Brain pericyte (primary cell): ENCODE results near the gene FAM234A.
"Not testable (repeated sequence)": the region's sequence is repeated elsewhere in the genome, so short reads cannot be mapped to it uniquely, and the experiment has no call there.

Experiments
- DNase-seq: peaks from one replicate; pipeline ENCODE4 v3.0.0-alpha.2; 2012; ENCODE audit warnings: low read depth, low spot score

Gene FAM234A

GRCh38 chr16:265711-266110 is 31.1 kb downstream of the FAM234A start:
- no peak for DNase-seq

GRCh38 chr16:266258-267164 is 31.9 kb downstream of the FAM234A start:
- no peak for DNase-seq

GRCh38 chr16:267562-267961 is 32.9 kb downstream of the FAM234A start:
- not testable (repeated sequence) for DNase-seq

GRCh38 chr16:268141-269053 is 33.8 kb downstream of the FAM234A start:
- no peak for DNase-seq

GRCh38 chr16:269061-269796 is 34.6 kb downstream of the FAM234A start:
- DNase-seq, result no peak

GRCh38 chr16:270381-271255 is 36.0 kb downstream of the FAM234A start:
- DNase-seq, result no peak

GRCh38 chr16:272633-273546 is 38.3 kb downstream of the FAM234A start:
- no peak for DNase-seq

GRCh38 chr16:273547-274421 is 39.2 kb downstream of the FAM234A start:
- no peak for DNase-seq

GRCh38 chr16:275041-275641 is 40.5 kb downstream of the FAM234A start:
- DNase-seq, result no peak

GRCh38 chr16:275786-276232 is 41.2 kb downstream of the FAM234A start, which contains the start of gene RGS11:
Gene RGS11 (minus strand): TSS chr16:275944. CDS start chr16:275911, 33 bp downstream.
- DNase-seq, result no peak

- no peak for DNase-seq
Measured at GRCh38 chr16:276426-277077, 41.9 kb downstream of the FAM234A start.

GRCh38 chr16:278863-279366 is 44.3 kb downstream of the FAM234A start:
- DNase-seq, result no peak

GRCh38 chr16:279531-279930 is 44.9 kb downstream of the FAM234A start:
- DNase-seq, result no peak

- DNase-seq, result no peak
Measured at GRCh38 chr16:280005-280460, 45.4 kb downstream of the FAM234A start.

- no peak for DNase-seq
Measured at GRCh38 chr16:280552-280951, 45.9 kb downstream of the FAM234A start, which contains the start of gene ARHGDIG. Gene ARHGDIG (plus strand): TSS chr16:280591. CDS start chr16:280681, 90 bp downstream.

- no peak for DNase-seq
Measured at GRCh38 chr16:280991-281659, 46.5 kb downstream of the FAM234A start.
